Stimulated activated CD4-positive, alpha-beta T cell treated with anti-CD3 and anti-CD28 coated beads, Interleukin-1b, Interleukin-23, amount 100 ng/mL, for 4 hours (primary cell): ENCODE measurements around the gene PTPRK.
"Not testable (repeated sequence)": the region's sequence is repeated elsewhere in the genome, so short reads cannot be mapped to it uniquely, and the experiment has no call there.

Source experiments
- DNase-seq, 2 donors: peaks; one replicate each; pipeline ENCODE4 v3.0.0-alpha.2; 2020; ENCODE audit warnings: low read depth in 2 of 2

The PTPRK gene

DNA sequence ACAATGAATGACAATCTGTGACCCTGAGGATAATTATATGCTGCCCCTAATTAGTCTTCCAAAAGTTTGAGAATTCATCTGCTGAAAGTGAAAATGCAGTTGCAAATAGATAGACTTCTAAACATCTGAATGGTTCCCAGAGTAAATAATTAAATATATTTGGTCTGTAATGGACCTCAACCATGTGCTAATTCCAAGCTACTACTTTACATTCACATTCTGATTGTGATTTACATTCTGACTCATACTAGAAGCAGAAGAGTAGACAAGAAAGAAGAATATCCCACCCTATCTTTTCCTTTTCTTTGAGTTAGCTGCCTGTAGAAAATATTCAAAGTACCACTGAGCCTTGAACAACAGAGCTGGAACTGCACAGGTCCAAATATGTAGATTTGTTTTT is 80.8 kb downstream of the PTPRK start:
- DNase-seq = no peak

DNA sequence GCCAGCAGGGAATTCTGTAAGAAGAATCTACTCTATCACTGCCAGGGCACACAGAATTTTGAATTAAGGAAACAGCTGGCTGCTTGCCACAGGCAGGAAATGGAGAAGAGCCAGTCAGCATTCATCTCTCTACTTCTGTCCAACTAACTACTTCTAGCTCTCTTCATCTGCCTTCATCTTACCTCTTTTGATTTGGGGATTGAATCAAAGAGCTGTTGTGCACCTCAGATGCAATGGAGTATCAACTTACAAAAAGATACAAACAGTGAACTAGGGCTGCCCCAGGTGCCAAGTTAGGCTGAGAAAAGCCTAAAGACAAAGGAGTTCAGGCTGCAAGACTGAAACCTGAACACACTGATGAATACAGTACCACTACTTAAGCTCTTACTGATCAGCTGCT is 82.0 kb downstream of the PTPRK start:
- DNase-seq = no peak

DNA sequence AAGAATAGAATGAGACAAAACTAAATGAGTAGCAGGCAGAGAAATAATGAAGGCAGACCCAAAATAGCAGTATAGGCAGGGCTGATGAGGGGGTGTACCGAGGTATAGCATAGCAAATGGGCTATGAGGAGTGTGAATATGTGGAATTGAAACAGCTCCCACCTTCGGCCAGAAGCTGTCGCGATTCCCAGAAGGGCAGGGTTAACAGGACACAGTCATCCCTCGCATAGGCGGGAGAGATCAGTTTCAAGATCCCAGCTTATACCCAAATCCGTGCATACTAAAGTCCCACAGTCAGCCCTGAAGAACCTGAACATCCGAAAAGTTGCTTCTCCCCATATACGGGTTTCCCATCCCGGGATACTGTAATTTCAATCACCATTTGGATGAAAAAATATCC is 82.7 kb downstream of the PTPRK start:
- DNase-seq = no peak

DNA sequence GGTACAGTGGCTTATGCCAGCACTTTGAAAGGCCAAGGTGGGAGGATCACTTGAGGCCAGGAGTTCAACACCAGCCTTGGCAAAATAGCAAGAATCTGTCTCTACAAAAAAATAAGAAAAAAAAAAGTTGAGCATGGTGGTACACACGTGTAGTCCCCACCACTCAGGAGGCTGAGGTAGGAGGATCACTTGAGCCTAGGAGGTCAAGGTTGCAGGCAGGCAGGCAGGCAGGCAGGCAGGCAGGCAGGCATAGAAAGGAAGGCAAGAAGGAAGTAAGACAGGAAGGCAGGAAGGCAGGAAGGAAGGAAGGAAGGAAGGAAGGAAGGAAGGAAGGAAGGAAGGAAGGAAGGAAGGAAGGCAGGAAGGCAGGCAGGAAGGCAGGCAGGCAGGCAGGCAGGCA is 85.6 kb downstream of the PTPRK start:
- DNase-seq = not testable (repeated sequence)

DNA sequence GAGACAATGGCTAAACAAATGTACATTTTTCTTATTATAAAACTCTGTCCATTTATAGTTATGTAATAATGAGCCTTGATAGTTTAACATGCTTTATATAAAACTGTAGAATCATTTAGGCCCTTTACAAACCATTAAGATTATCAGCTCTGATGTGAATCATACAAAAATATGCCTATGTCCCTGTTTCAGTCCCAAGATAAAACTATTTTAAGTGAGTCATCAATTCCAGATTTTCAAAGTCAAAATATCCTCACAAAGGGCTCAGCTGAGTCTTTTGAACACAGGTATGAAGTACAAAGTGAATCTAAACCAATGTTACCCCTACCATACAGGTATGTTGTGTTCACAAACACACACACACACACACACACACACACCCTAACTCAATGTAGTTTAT is 88.0 kb downstream of the PTPRK start:
- DNase-seq = no peak

DNA sequence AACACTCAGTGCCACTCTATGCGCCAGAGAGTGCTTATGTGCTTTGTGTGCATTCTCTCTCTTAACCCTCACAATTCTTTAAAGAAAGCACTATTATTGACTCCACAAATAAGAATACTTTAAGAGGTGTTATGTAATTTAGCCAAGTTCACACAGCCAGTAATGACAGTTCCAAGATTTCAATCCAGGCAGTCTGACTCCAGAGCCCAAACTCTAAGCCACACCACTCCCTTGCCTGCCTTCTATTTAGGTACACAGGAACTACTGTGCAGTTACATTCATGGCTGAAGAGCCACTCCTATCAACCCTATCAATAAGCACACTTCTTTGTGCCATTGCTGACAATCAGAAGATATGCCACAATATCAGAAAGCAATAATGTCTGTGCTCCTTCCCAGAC is 93.3 kb downstream of the PTPRK start:
- DNase-seq = no peak

DNA sequence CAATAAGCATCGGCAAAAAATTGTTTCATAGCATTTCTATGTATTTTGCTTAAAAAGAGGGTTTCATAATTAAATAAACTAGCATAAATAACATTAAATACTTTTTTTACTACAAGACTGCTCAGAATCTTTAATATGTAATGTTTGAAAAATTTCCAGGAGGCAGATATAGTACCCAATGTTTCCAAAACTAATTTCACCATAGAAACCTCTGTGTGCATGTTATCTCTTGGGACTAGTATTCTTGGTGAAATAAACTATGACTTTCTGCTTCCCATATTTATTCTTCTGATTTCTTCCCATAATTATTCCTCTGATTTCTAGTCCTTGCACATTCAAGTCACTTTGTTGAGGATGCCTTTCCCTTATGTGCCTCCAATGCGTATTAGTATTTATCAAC is 94.5 kb downstream of the PTPRK start:
- no peak for DNase-seq

DNA sequence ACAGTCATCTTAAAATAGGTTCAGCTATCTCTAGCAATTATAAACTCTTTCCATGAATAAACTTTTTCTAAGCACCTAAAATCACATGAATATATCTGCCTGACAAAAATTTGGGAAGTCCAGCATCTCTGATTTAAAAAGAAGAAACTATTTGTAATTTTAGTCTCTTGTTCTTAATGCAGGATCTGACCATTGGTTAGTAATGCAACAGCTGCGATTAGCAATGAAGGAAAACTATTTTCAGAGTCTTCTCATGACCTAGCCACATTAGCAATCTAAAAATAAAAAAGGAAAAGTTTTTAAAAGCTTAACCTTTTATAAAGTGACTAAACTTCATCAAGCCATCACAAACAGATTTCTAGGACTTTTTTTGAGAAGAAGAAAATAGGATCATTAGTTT is 97.5 kb downstream of the PTPRK start:
- no peak for DNase-seq

DNA sequence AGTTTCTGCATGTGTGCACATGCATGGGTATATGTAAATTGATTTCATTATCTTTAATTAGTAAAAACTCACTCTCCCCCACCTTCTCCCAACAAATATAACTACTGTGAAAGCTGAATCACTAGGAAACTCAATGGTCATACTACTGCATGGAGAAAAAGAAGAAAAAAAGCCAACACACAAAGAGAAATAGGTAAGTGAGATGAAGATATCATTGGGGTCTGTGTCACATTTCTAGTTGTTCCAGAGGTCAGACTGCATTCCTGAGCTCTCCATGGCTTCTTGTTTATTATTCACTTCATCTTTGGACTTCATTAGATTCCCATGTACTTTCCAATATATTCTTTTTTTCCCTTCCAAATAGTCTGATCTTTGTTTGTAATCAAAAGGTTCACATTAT is 98.2 kb downstream of the PTPRK start:
- no peak for DNase-seq

DNA sequence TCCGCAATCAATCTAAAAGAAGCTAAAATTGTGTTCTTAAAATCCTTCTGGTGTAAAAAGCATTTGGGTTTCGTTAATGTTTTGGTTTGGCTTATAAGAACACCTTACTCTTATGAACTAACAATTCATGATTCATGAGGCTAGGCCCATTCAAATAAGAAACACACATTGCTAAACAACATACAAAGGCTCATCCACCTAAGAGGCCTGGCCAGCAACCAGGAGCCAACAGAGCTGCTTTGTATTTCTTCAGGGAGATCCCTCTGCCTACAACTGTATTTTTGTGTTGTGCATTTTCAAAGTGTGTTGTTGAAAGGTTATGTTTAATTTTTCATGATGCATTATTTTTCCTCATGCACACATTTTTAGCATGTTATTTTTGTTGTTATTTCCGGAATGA is 98.6 kb downstream of the PTPRK start:
- no peak for DNase-seq

DNA sequence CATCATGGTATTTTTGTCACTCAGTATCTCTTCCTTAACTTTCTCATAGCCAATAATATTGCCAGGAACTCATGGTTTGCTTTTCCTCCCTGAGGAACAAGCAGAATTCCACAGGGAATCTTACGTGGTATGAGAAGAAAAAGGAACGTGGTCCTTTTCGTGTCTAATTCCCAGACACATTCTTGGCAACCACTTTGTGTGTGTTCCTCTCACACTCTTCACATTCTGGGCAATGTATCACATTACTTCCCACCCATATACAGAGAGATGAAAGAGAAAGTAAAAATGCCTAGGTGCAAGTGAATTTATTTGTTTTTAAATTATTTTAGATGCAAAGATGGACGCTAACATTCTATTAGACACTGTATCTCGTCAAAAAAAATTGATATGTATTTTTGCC is 102.7 kb downstream of the PTPRK start:
- DNase-seq = no peak

DNA sequence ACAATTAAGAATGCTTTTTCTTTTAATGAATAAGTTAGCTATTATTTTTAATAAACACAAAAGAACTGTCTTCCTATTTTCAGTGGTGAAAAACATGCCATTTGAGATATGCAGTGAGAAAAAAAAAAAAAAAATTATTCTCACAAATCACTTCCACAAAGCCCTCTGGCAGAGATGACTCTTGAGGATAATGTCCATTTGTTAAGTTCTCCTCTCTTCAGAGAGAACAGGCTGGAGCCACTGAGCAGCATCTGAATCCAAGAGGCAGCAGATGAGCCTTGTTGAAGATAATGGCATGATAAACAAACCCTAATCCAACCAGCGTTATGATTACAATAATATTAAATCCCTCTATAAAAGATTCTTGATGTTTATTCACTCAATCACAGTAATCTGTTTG is 105.0 kb downstream of the PTPRK start:
- DNase-seq = no peak

DNA sequence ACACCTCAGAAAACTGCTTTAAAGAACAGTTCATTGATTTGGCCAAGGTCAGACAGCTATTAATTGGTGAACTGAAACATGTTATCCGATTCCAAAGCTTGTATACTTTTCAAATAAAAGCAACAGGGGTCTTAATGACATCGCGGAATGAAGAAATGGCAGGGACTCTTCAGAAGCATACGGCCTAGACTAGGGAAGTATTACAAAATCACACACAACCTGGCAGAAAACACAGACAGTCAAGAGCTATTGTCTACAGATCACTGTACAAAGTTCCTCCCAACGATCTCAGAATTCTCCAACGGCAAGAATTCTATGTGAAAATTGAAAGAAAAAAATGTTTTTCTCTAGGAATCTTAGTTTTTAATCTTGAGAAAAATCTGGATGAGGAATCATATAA is 105.5 kb downstream of the PTPRK start:
- no peak for DNase-seq

DNA sequence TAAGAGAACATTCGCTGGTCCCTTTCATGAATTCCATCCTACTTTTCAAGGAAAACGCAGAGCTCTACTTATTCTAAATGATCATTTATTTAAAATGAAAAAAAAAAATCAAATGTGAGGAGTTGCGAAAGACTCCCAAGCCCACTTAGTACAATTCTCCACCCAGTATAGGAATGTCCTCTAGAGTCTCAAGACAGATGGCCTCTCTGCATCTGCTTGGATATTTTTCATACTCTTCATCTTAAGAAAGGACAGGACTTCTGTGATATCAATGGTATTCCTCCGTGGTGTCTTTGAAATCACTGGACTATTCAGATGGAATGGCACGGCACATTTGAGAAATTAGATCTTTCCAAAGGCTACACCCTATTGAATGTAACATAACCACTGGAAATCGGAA is 107.1 kb downstream of the PTPRK start:
- DNase-seq = no peak

DNA sequence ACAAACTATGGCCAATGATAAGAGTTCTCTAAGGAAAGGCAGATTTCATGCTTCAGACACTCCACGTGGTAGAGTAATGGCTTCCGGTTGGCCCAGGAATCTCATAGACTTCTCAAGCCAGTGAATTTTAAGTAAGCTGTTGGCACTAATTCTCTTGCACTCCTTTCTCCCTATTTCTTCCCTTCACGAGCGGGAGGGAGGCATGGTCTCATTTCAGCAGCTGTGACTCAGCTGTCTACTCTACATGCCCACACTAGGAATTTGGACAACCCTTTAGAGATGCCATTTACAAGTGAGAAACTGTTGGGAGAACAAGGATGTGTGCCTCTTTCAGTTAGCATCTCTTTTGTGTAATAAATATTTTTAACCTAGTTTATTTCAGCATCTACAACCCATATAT is 107.7 kb downstream of the PTPRK start:
- DNase-seq = no peak

DNA sequence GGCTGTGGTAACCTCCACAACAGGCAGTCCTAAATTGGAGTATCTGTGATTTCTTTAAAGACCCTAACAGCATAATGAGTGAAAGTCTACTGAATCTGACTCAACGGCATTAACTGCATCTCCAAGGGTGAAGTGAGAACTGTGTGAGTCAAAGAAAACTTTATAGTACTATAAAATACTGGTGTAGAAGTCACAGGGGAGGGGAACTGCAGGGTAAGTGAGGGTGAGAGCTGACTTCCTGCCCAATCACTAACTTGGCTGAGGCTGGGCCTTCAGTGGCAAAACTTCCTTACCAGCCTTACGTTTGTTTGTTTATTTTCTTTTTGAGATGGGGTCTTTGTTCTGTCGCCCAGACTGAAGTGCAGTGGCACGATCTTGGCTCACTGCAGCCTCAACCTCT is 109.8 kb downstream of the PTPRK start:
- DNase-seq = no peak

DNA sequence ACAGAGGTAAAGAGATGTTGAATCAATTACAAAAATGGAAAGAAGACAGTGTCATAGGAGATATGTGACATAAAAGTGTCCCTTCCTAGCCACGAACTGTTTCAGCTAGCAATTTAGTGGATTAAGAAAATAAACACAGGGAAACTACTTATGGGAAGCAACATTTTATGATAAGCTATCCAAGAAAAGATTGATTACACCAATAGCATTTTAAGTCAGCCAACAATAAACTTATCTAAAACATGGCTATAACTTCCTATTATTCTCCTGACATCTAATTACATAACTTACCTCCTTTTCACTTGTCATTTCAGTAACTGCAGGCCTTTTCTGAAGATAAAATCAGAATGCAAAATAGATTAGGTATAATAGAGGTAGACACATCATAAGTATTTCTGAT is 111.4 kb downstream of the PTPRK start:
- no peak for DNase-seq

DNA sequence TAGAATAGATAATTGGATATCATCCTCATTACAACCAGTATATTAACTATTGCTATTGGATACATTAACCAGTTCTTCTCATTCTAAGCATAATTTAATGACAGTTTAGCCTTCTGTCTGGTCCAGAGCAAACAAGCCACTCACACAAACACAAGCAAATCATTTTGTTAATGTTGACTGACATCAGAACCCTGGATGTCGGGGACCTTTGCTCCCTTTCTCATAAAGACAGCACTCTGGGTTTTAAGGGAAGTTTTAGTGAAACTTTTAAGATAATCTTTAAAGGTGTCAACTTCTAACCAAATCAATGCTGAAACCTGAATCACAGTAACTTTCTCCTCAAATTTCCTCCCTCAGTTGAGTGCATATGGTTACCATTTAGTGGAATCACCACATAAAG is 113.9 kb downstream of the PTPRK start:
- DNase-seq = no peak

DNA sequence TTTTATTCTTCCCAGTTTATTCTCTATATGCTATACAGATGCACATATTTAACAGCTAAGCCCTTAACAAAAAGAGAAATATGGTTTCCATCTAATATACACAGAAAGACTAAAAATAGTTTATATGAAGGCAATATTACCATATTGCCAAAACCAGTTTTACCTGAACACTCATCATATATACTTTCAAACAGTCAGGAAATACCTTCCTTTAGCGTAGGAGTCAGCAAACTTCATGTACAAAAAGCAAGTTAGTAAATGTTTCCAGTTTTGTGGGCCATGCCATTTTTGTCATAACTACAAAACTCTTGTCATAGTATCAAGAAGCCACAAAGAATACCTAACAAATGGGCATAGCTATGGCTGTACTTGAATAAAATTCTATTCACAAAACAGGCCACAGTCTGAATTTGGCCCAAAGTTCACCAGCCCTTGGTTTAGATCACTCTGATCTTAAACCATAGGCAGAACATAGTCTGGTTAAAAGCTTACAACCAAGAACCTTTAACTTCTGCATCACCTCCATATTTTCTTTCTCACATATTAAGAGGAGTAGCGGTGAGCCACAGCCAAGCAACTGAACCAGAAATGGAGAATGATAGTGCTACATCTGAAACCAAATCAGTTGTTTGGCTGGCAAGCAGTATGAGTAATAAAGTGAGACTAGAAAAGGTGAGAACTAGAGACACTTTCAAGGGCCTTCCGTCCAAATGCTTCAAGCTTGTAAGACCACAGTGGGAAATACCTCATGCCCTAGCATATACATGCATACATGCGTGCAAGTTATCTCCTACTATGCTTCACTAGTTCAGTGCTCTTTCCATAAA is 116.6 kb downstream of the PTPRK start:
- DNase-seq = no peak

DNA sequence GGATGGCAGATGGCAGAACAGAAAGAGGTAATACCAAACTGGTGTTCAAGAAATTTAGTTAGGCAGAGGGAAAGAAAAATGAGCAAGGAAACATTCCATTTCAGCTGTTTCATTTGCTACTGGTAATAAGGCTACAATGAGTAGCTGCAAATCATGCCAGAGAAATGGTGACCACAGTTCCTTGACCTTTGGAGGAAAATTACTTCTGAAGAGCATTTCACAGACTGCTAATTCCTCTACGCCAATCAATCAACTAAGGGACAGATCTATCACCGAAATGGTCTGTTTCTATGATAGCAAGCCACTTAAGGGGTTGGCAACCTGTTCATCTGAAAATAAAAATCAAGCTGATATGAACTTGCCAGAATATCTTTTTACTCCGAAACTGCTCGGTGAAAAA is 119.5 kb downstream of the PTPRK start:
- no peak for DNase-seq

DNA sequence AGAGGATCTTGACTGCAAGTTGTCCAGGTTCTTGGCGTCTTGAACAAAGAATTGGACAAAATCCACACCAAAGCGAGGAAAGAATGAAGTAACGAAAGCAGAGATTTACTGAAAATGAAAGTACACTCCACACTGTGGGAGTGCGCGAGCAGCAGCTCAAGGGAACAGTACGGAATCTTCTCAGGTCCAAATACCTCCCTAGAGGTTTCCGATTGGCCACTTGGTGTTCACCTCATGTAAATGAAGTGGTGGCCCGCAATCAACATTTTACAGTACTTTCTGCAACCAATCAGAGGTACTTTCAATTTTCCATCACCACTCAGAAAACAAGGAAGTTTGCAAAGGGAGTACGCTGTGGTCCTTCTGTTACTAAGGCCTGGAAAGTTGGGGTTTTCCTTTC is 122.4 kb downstream of the PTPRK start:
- DNase-seq = no peak

DNA sequence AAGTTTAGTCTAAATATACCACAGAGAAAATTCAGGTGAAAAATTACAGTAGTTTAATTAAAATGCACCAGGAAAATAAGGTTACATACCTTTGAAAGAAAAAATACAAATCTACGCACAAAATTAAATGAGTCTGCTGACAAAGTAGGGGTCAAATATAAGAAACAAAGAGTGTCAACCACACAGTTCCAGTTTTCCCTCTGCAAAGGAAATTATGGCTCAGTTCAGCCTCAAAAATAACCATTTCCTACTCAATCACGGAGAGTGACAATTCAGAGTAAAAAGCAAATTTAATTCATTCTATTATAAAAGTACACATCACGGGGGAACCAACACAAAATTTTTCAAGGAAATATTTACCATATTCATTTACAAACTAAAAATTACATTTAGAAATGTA is 124.8 kb downstream of the PTPRK start:
- no peak for DNase-seq

DNA sequence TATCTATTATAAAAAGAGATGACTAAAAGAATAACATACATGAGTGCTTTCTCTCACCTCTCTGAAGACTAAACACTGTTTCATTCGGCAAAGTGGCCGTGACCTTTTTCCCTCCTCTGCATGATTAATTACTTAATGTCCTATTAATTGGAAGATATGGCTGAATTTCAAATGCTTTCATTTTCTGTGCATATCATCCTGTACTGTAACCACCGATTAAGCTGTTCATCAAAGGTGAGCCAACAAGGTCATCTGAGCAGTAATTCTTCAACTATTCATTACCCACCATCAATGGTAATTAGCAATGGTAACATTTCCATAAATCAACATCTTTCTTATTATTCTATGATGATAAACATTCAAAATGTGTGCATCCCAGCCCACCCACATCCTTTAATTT is 125.2 kb downstream of the PTPRK start:
- no peak for DNase-seq

DNA sequence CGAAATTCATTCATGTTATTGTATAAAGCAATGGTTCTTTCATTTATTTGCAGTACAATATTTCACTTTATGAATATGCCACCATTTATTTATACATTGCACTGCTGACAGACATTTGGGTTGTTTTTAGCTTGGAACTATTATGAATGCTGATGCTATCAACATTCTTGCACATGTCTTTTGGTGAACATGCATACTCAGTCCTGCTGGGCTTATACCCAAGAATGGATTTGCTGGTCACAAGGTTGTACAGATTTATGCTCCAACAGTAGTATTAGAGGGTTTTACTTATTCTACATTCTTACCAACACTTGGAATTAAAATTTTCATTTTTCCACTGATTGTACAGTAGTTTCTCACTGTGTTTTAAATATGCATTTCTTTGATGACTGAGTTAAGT is 126.2 kb downstream of the PTPRK start:
- DNase-seq = no peak
